Kidney epithelial cell (primary cell): ENCODE data around the gene GNPDA1. TPM values are rescaled to one million over a fixed set of nuclear protein-coding genes. Genes with fewer than 3 reads are reported as not detected.
A peak's percentile ranks its signal among the peaks of the same experiment; 100 is the strongest.

ENCODE experiments used
- DNase-seq: peaks from one replicate; pipeline ENCODE4 v3.0.0-alpha.2; 2010; ENCODE audit warnings: low read depth
- H3K27me3 ChIP-seq: 2 replicates; pipeline ENCODE4 v1.6.0; 2011; ENCODE audit warnings: low read length; ENCODE audit not compliant: control insufficient read depth, insufficient read depth
- H3K36me3 ChIP-seq: 2 replicates; pipeline ENCODE4 v1.5.1; 2011; ENCODE audit warnings: low read length; ENCODE audit not compliant: control insufficient read depth, insufficient read depth
- H3K4me3 ChIP-seq: 2 replicates; pipeline ENCODE4 v1.5.1; 2011; ENCODE audit warnings: low read depth, mild to moderate bottlenecking, control low read depth, low read length
- total RNA-seq: library from RNA; depleted of rRNA; stranded (reverse); fragments of >200 nt; gene quantifications from 2 replicates; pipeline ENCODE4 v1.2.3, GENCODE V29; 2015
- TF ChIP-seq, protein P1 (sequence below): IDR thresholded peaks from 2 replicates; pipeline ENCODE4 v1.5.1; 2011; ENCODE audit warnings: mild to moderate bottlenecking, moderate library complexity, low read length, control low read depth, inconsistent platforms; ENCODE audit not compliant: insufficient read depth, poor library complexity, severe bottlenecking

Gene GNPDA1
- total RNA-seq, 1 donor from 2014 or later, result 164 TPM

DNA sequence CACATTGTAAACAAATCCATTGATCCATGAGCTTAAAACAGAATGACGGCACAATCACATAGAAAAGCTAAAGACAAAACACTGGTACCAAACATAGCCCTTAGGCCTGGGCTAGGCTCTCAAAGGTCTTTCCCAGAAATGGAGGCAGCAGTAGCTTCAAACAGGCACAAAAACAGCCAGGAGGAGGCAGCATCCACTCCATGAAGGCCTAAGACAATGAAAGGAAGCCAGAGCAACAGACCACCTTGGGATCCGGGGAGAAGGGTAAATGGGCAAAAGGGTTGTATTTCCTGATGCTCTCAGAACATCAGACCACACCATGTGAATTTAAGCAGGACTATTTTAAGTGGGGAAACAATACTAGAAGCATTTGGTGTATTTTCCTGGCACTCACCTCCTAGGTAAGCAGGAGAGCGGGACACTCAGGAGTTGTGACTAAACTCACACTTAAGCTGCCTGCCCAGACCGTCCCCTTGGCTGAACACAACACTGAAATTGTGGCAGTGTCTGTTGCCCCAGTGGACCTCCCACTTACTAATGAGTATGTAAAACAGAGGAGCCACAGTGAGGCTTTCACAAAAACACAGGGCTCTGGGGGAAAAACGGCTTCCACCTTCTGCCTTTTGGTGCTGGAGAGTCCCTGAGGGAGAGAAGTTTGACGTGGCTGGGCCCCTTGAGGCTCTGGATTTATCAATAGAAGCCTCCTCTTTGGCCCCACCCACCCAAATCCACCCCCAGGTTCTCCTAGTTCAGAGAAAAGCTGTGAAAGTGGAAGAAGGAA is 11.9 kb downstream of the GNPDA1 start:
- Histone ChIP-seq H3K4me3 (no peak overlapping the region), H3K27me3 (no peaks in the 10 kb centered on the region), H3K36me3 (no peaks in the 10 kb centered on the region)
- TF ChIP-seq, protein P1, sequence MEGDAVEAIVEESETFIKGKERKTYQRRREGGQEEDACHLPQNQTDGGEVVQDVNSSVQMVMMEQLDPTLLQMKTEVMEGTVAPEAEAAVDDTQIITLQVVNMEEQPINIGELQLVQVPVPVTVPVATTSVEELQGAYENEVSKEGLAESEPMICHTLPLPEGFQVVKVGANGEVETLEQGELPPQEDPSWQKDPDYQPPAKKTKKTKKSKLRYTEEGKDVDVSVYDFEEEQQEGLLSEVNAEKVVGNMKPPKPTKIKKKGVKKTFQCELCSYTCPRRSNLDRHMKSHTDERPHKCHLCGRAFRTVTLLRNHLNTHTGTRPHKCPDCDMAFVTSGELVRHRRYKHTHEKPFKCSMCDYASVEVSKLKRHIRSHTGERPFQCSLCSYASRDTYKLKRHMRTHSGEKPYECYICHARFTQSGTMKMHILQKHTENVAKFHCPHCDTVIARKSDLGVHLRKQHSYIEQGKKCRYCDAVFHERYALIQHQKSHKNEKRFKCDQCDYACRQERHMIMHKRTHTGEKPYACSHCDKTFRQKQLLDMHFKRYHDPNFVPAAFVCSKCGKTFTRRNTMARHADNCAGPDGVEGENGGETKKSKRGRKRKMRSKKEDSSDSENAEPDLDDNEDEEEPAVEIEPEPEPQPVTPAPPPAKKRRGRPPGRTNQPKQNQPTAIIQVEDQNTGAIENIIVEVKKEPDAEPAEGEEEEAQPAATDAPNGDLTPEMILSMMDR, result peak; percentile 35
- DNase-seq, result no peak

DNA sequence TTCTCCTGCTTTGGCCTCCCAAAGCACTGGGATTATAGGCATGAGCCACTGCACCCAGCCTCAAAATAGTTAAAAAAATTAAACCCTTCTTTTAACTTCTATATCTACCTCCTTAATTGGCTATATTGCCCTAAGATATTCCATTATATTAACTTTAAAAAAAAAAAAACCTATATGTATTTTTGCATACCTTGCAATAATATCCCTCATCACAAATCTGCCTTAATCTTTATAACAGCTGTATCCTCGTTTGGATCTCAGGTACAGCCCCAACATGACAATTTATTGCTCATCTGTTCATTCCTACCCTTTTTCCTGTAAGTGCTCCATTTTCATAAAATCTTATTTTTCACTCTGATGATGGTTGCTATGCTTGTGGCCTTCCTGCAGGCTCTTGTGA is 12.7 kb downstream of the GNPDA1 start:
- Histone ChIP-seq H3K27me3 (no peaks in the 10 kb centered on the region), H3K36me3 (no peaks in the 10 kb centered on the region), H3K4me3 (no peak overlapping the region)
- TF ChIP-seq, protein P1, result no peak
- no peak for DNase-seq

DNA sequence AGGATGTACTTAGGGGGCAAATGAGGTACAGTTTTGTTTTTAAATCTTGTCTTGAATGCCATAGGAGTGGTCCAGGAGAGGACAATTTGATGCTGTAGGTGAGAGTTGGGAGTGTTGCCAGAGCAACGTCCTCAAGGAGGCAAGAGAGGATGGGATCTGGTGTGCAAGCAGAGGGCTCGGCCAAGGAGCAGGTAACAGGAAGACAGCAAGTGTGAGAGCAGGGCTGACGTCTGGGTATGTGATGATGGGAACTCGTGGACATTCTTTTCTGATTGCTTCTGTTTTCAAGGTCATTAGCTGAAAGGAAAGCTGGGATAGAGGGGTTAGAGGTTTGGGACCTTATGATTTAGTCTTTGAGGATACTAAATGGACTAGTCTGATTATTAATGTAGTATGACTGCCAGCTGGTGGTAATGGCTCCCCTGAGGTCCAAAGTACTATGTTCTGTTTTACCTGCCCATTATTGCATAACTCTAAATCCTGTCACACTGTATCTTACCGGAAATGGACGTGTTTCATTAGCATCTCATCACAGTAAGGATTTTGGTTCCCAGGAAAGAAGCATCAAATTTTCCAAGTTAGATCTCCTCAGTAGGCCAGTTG is 15.4 kb downstream of the GNPDA1 start:
- TF ChIP-seq, protein P1, result no peak
- DNase-seq, result no peak
- no peaks in the 10 kb centered on the region for H3K36me3 ChIP-seq
- no peak overlapping the region for H3K4me3 ChIP-seq
- H3K27me3 ChIP-seq, result no peaks in the 10 kb centered on the region

DNA sequence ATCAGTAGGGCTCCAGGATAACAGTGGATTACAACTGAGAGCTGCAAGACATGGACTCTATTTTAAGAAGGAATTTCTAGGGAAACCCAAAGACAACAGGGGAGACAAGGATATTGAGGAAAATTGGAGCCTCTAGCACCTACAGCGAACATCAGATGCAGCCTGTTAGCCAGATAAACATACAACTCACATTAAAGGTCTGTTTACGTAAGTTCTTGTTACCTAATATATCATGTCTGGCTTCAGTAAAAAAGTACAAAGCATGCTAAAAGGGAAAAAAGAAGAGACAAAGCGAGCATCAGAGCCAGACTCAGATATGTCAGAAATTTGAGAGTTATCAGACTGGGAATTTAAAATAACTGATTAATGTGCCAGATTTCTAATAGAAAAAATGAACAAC is 17.2 kb downstream of the GNPDA1 start:
- TF ChIP-seq, protein P1, result no peak
- H3K27me3 ChIP-seq, result no peaks in the 10 kb centered on the region
- no peak overlapping the region for H3K4me3 ChIP-seq
- H3K36me3 ChIP-seq, result no peaks in the 10 kb centered on the region
- no peak for DNase-seq

DNA sequence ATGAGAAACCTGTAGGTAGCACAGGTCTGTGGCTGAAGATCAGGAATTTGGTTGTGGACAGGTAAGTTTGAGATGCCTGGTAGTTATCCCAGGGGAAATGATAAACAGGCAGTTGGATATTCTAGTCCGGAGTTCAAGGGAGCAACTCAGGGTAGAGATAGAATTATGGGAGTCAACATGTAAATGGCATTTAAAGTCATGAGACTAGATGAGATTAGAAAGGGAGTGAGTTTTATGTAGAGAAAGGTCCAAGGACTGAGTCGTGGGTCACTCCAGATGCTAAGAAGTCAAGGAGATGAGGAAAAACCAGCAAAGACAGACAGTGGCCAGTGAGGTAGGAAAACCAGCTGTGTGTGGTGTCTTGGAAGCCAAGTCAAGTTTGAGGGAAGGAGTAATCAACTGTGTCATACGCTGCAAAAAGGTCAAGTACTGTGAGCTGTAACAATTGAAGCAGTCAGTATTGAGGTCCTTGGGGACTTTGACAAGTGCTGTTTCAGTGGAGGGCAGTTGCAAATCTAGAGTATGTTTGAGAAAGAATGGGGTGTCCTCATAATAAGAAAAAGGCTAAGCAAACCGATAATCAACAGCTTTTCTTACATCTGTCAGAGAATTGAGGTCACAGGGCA is 18.2 kb downstream of the GNPDA1 start:
- Histone ChIP-seq H3K36me3 (no peaks in the 10 kb centered on the region), H3K27me3 (no peaks in the 10 kb centered on the region), H3K4me3 (no peak overlapping the region)
- no peak for DNase-seq
- TF ChIP-seq, protein P1, result no peak
